ENCODE measurements around the gene HYCC1. TPM values are rescaled to one million over a fixed set of nuclear protein-coding genes. Genes with fewer than 3 reads are reported as not detected.

The HYCC1 gene
- total RNA-seq, 2 donors from 2014 or later, result 20.2 to 41.1 TPM

- no peak for ATAC-seq (replicated peaks)
- H3K36me3 Mint-ChIP-seq (ENCODE audit: low read depth), result no peaks in the 10 kb centered on the region
Measured at GRCh38 chr7:23024454-23024853, 10.5 kb upstream of the HYCC1 start.

DNA sequence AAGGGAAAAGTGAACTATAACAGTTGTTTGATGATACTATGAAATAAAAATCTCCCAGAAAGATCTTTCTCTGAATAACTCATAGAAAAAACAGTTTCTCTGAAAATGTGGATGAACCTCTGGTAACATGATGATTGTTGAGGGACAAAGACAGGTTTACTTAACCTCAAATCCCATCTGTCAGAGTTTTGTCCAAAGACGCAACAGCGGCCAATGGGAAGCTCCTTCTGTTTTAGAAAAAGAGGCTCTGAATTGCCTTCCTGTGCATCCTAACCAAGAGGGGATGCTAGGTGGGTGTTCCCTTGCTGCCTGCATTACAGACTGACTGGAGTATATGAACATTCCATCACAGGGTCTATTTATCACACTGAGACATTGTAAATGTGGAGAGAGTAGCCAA is 8.9 kb upstream of the HYCC1 start:
- no peak overlapping the region for H3K4me3 Mint-ChIP-seq
- no peak overlapping the region for H3K27ac Mint-ChIP-seq
- H3K27me3 Mint-ChIP-seq, result peaks cover 6% of the 10 kb centered on the region
- peaks cover 4% of the 10 kb centered on the region for H3K9me3 Mint-ChIP-seq
- no peaks in the 10 kb centered on the region for H3K36me3 Mint-ChIP-seq (ENCODE audit: low read depth)
- ATAC-seq (replicated peaks), result no peak
- peaks cover 28% of the 10 kb centered on the region for H3K4me1 Mint-ChIP-seq

More at GRCh38 chr7:23024454-23024853, 10.5 kb upstream of the HYCC1 start:
- Mint-ChIP-seq H3K27me3 (peaks cover 6% of the 10 kb centered on the region), H3K4me3 (no peak overlapping the region), H3K4me1 (peaks cover 25% of the 10 kb centered on the region), H3K9me3 (peaks cover 4% of the 10 kb centered on the region), H3K27ac (no peak overlapping the region)

DNA sequence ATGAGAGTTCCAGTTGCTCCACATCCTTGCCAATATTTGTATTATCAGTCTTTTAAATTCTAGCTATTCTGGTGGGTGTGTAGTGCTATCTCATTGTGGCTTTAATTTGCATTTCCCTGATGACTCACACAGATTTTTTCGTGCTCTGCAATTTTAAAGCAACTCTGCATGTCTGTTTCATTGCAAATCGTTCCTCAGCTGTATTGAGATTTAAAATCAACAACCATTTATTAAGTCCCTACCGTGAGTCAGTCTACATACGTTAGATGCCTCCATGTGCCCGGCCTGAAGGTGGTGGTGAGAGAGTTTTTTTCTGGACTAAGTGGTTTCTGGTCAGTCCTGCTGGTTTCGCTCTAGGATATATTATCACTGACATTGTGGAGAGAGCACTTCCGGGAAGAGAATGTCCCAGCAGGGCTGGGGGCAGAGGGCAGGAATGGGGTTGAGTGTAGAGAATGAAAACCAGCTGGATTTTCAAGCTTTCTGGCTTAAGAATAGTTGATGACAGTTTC is 8.4 kb upstream of the HYCC1 start:
- peak; percentile 24 for ATAC-seq (replicated peaks)
- no peaks in the 10 kb centered on the region for H3K36me3 Mint-ChIP-seq (ENCODE audit: low read depth)
- H3K27ac Mint-ChIP-seq, result peak overlapping the region; percentile 81

GRCh38 chr7:23021596-23021995 is 7.7 kb upstream of the HYCC1 start:
- H3K27me3 Mint-ChIP-seq, result peaks cover 6% of the 10 kb centered on the region
- peak overlapping the region; percentile 62 for H3K4me3 Mint-ChIP-seq
- H3K4me1 Mint-ChIP-seq, result peaks cover 35% of the 10 kb centered on the region
- ATAC-seq (replicated peaks), result no peak
- H3K27ac Mint-ChIP-seq, result peak overlapping the region; percentile 81
- peaks cover 4% of the 10 kb centered on the region for H3K9me3 Mint-ChIP-seq
- H3K36me3 Mint-ChIP-seq (ENCODE audit: low read depth), result no peaks in the 10 kb centered on the region

More for the DNA sequence above, 8.4 kb upstream of the HYCC1 start:
- peak overlapping the region; percentile 62 for H3K4me3 Mint-ChIP-seq
- peaks cover 28% of the 10 kb centered on the region for H3K4me1 Mint-ChIP-seq
- H3K27me3 Mint-ChIP-seq, result peaks cover 6% of the 10 kb centered on the region
- peaks cover 4% of the 10 kb centered on the region for H3K9me3 Mint-ChIP-seq

DNA sequence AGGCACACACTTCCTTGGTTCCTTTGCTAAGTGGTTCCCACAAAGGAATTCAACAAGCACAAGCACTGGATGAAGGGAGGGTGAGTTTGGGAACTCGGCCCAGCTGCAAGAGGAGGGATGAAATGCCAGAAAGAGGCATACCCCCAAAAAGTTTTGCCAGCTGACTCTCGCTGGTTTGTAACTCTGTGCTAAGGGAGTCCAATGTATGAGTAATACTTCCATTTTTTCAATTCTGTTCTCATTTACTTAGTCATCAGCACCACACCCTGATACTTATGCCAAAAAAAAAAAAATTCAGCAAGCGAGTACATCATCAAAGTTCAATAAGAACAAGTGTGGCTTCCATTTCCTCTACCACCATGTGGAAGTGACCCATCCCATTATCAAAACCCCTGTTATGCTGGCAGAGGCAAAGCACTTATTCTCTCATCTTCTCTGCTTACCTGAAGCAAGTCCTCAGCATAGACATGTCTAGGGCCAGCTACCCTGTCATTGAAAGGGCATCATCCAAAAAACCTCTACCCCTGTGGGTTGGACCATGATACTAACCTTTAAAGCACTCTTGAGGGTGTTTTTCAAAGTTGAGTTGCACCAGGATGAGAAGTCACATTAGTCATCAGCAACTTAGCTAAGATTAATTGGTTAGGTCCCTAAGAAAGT is 6.9 kb upstream of the HYCC1 start:
- ATAC-seq (replicated peaks), result peak; percentile 94
- Mint-ChIP-seq H3K4me3 (peak overlapping the region; percentile 62), H3K27me3 (peaks cover 6% of the 10 kb centered on the region), H3K36me3 (ENCODE audit: low read depth) (no peaks in the 10 kb centered on the region), H3K27ac (peak overlapping the region; percentile 81), H3K9me3 (peaks cover 7% of the 10 kb centered on the region), H3K4me1 (peaks cover 36% of the 10 kb centered on the region)

- H3K27ac Mint-ChIP-seq, result no peak overlapping the region
- ATAC-seq (replicated peaks), result no peak
- no peaks in the 10 kb centered on the region for H3K27me3 Mint-ChIP-seq
- no peak overlapping the region for H3K4me3 Mint-ChIP-seq
- H3K36me3 Mint-ChIP-seq (ENCODE audit: low read depth), result peaks cover 5% of the 10 kb centered on the region
- peaks cover 7% of the 10 kb centered on the region for H3K9me3 Mint-ChIP-seq
- H3K4me1 Mint-ChIP-seq, result peaks cover 44% of the 10 kb centered on the region
Measured at GRCh38 chr7:23018750-23019149, 4.8 kb upstream of the HYCC1 start.

- no peak overlapping the region for H3K4me3 Mint-ChIP-seq
- H3K9me3 Mint-ChIP-seq, result peaks cover 4% of the 10 kb centered on the region
- H3K36me3 Mint-ChIP-seq (ENCODE audit: low read depth), result peaks cover 6% of the 10 kb centered on the region
- no peak for ATAC-seq (replicated peaks)
- no peaks in the 10 kb centered on the region for H3K27me3 Mint-ChIP-seq
- H3K4me1 Mint-ChIP-seq, result peaks cover 40% of the 10 kb centered on the region
- no peak overlapping the region for H3K27ac Mint-ChIP-seq
Measured at GRCh38 chr7:23017309-23017708, 3.4 kb upstream of the HYCC1 start.

- Mint-ChIP-seq H3K27me3 (no peaks in the 10 kb centered on the region), H3K4me3 (no peak overlapping the region), H3K36me3 (ENCODE audit: low read depth) (peaks cover 6% of the 10 kb centered on the region), H3K4me1 (peaks cover 33% of the 10 kb centered on the region), H3K9me3 (peaks cover 3% of the 10 kb centered on the region), H3K27ac (no peak overlapping the region)
- ATAC-seq (replicated peaks), result no peak
Measured at GRCh38 chr7:23016345-23017253, 2.7 kb upstream of the HYCC1 start.

GRCh38 chr7:23014681-23015080 is 751 bp upstream of the HYCC1 start:
- Mint-ChIP-seq H3K9me3 (peaks cover 3% of the 10 kb centered on the region), H3K4me1 (peaks cover 19% of the 10 kb centered on the region), H3K36me3 (ENCODE audit: low read depth) (peaks cover 6% of the 10 kb centered on the region), H3K27ac (peak overlapping the region; percentile 94), H3K4me3 (no peak overlapping the region), H3K27me3 (no peaks in the 10 kb centered on the region)
- no peak for ATAC-seq (replicated peaks)

GRCh38 chr7:23012908-23013714 is 819 bp downstream of the HYCC1 start:
- Mint-ChIP-seq H3K4me3 (no peak overlapping the region), H3K4me1 (peaks cover 15% of the 10 kb centered on the region)
- ATAC-seq (replicated peaks), result no peak

GRCh38 chr7:23012186-23012585 is 1.7 kb downstream of the HYCC1 start:
- Mint-ChIP-seq H3K4me1 (peaks cover 15% of the 10 kb centered on the region), H3K27ac (no peak overlapping the region), H3K4me3 (no peak overlapping the region), H3K36me3 (ENCODE audit: low read depth) (peaks cover 6% of the 10 kb centered on the region), H3K27me3 (no peaks in the 10 kb centered on the region), H3K9me3 (peaks cover 3% of the 10 kb centered on the region)
- ATAC-seq (replicated peaks), result no peak

More at GRCh38 chr7:23012908-23013714, 819 bp downstream of the HYCC1 start:
- peaks cover 6% of the 10 kb centered on the region for H3K36me3 Mint-ChIP-seq (ENCODE audit: low read depth)
- no peaks in the 10 kb centered on the region for H3K27me3 Mint-ChIP-seq
- H3K9me3 Mint-ChIP-seq, result peaks cover 3% of the 10 kb centered on the region
- no peak overlapping the region for H3K27ac Mint-ChIP-seq

GRCh38 chr7:23011222-23011924 is 2.6 kb downstream of the HYCC1 start:
- no peak for ATAC-seq (replicated peaks)
- Mint-ChIP-seq H3K36me3 (ENCODE audit: low read depth) (peaks cover 6% of the 10 kb centered on the region), H3K4me3 (no peak overlapping the region), H3K27me3 (no peaks in the 10 kb centered on the region), H3K9me3 (peaks cover 3% of the 10 kb centered on the region), H3K4me1 (peaks cover 7% of the 10 kb centered on the region), H3K27ac (no peak overlapping the region)

- H3K36me3 Mint-ChIP-seq (ENCODE audit: low read depth), result peaks cover 6% of the 10 kb centered on the region
- H3K4me1 Mint-ChIP-seq, result no peaks in the 10 kb centered on the region
- H3K27me3 Mint-ChIP-seq, result no peaks in the 10 kb centered on the region
- no peak overlapping the region for H3K27ac Mint-ChIP-seq
- no peak overlapping the region for H3K4me3 Mint-ChIP-seq
- no peaks in the 10 kb centered on the region for H3K9me3 Mint-ChIP-seq
- ATAC-seq (replicated peaks), result no peak
Measured at GRCh38 chr7:23009303-23009702, 4.6 kb downstream of the HYCC1 start.

DNA sequence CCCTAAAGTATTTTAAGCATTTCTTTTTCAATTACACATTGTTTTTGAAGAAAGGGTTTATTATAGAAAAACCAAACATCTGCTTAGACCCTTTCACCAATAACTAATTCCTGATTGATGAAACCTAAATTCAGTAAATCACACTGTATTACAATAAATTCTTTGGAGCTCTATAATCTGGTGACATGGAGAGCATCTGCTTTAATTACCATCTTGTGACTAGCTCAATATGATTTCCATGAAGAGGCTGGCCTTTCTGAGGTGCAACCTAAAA is 9.7 kb downstream of the HYCC1 start:
- peaks cover 12% of the 10 kb centered on the region for H3K4me1 Mint-ChIP-seq
- H3K36me3 Mint-ChIP-seq (ENCODE audit: low read depth), result no peaks in the 10 kb centered on the region
- no peak overlapping the region for H3K4me3 Mint-ChIP-seq
- no peak for ATAC-seq (replicated peaks)
- no peaks in the 10 kb centered on the region for H3K27me3 Mint-ChIP-seq
- H3K27ac Mint-ChIP-seq, result no peak overlapping the region
- no peaks in the 10 kb centered on the region for H3K9me3 Mint-ChIP-seq

Data from activated T-helper 17 cell treated with anti-CD3 and anti-CD28 coated beads, Interleukin-2, amount 50 U/mL, for 72 hours (primary cell).